Astrocyte of the cerebellum (primary cell): ENCODE results near the gene TNS3.

ENCODE experiments used
- DNase-seq: peaks from one replicate; pipeline ENCODE4 v3.0.0-alpha.2; 2011; ENCODE audit warnings: low read depth
- H3K4me3 ChIP-seq: 2 replicates; pipeline ENCODE4 v1.5.1; 2011; ENCODE audit warnings: mild to moderate bottlenecking, low read depth, low read length, moderate library complexity
- CTCF ChIP-seq: IDR thresholded peaks from 2 replicates; pipeline ENCODE4 v1.5.1; 2012; ENCODE audit warnings: low read length, low read depth, moderate library complexity, mild to moderate bottlenecking; ENCODE audit errors: missing control alignments
- in situ Hi-C: cut with HindIII; loops from 2 replicates; pipeline ENCODE4 v1.10.0; 2017; ENCODE audit warnings: low sequenced_read_pairs

Gene TNS3

GRCh38 chr7:47304727-47305719 lies 276.9 kb downstream of the TNS3 start:
- DNase-seq: no peak
- no peak for TF ChIP-seq CTCF
- in situ Hi-C loops: no loop called here
- no peak overlapping the region for H3K4me3 ChIP-seq

GRCh38 chr7:47303695-47304453 lies 278.0 kb downstream of the TNS3 start:
- in situ Hi-C loops: no loop called here
- H3K4me3 ChIP-seq: no peak overlapping the region
- DNase-seq: no peak
- no peak for TF ChIP-seq CTCF

GRCh38 chr7:47303014-47303694 lies 278.8 kb downstream of the TNS3 start:
- TF ChIP-seq CTCF: no peak
- no peak overlapping the region for H3K4me3 ChIP-seq
- in situ Hi-C loops: no loop called here
- no peak for DNase-seq

- no peak overlapping the region for H3K4me3 ChIP-seq
- no peak for TF ChIP-seq CTCF
- in situ Hi-C loops: no loop called here
- no peak for DNase-seq
Observed at GRCh38 chr7:47302560-47302959, 279.4 kb downstream of the TNS3 start.

GRCh38 chr7:47301657-47302295 lies 280.1 kb downstream of the TNS3 start:
- TF ChIP-seq CTCF: no peak
- no peak overlapping the region for H3K4me3 ChIP-seq
- in situ Hi-C loops: no loop called here
- no peak for DNase-seq

GRCh38 chr7:47301105-47301477 lies 280.8 kb downstream of the TNS3 start:
- TF ChIP-seq CTCF: no peak
- in situ Hi-C loops: no loop called here
- no peak overlapping the region for H3K4me3 ChIP-seq

More at GRCh38 chr7:47301105-47301477, 280.8 kb downstream of the TNS3 start:
- DNase-seq: no peak
